HepG2 (cell line): Measurements from ENCODE around the gene ARFIP1. TPM values are rescaled to one million over a fixed set of nuclear protein-coding genes. Genes with fewer than 3 reads are reported as not detected.

Experiments used
- ARID5B ChIP-seq: IDR thresholded peaks from 2 replicates; pipeline ENCODE4 v1.4.0; 2020; ENCODE audit warnings: mild to moderate bottlenecking, missing genetic modification reagents
- CERS6 ChIP-seq: sonication (generic); formaldehyde crosslinking; IDR thresholded peaks from 2 replicates; pipeline ENCODE4 v1.5.0; 2020; ENCODE audit warnings: missing genetic modification reagents
- DDIT3 ChIP-seq: sonication (generic); formaldehyde crosslinking; IDR thresholded peaks from 2 replicates; pipeline ENCODE4 v1.4.0; 2020; ENCODE audit warnings: mild to moderate bottlenecking, missing genetic modification reagents
- GATA4 ChIP-seq: sonication (generic); IDR thresholded peaks from 2 replicates; pipeline ENCODE4 v1.6.1; 2016; ENCODE audit warnings: antibody characterized with exemption, low read depth, borderline replicate concordance
- IRX3 ChIP-seq: sonication (generic); formaldehyde crosslinking; IDR thresholded peaks from 2 replicates; pipeline ENCODE4 v1.8.1; 2023; ENCODE audit warnings: mild to moderate bottlenecking, low read depth, missing genetic modification reagents, borderline replicate concordance
- PCBP2 ChIP-seq: fragments of 200-400 bp; formaldehyde crosslinking; optimal IDR thresholded peaks from 2 replicates; pipeline ENCODE3; 2018; ENCODE audit warnings: low read length, low read depth; ENCODE audit not compliant: poor library complexity, severe bottlenecking
- PPARG ChIP-seq: conservative IDR thresholded peaks from 2 replicates; pipeline ENCODE4 v1.6.1; 2016; ENCODE audit warnings: missing biosample characterization, missing genetic modification reagents
- RXRB ChIP-seq: IDR thresholded peaks from 2 replicates; pipeline ENCODE4 v1.6.1; 2016; ENCODE audit warnings: borderline replicate concordance, missing genetic modification reagents, missing compliant biosample characterization
- SAP130 ChIP-seq: IDR thresholded peaks from 2 replicates; pipeline ENCODE4 v1.6.1; 2016; ENCODE audit warnings: low read depth
- SP2 ChIP-seq: sonication (generic); formaldehyde crosslinking; IDR thresholded peaks from 2 replicates; pipeline ENCODE4 v1.5.1; 2020; ENCODE audit warnings: mild to moderate bottlenecking, missing genetic modification reagents
- ZNF382 ChIP-seq: sonication (generic); formaldehyde crosslinking; IDR thresholded peaks from 2 replicates; pipeline ENCODE4 v1.5.0; 2020; ENCODE audit warnings: missing genetic modification reagents, mild to moderate bottlenecking, borderline replicate concordance
- ZNF800 ChIP-seq: sonication (generic); formaldehyde crosslinking; IDR thresholded peaks from 2 replicates; pipeline ENCODE4 v1.4.0; 2020; ENCODE audit warnings: missing genetic modification reagents
- polyA plus RNA-seq, 8 experiments: library from polyadenylated mRNA; depleted of rRNA in 3 of 8; stranded (reverse) in 7 of 8; unstranded in 1 of 8; fragments of >200 nt; fragmentation: Illumina TruSeq in 4 of 8; extraction: Trizol in 4 of 8; gene quantifications; 2 replicates each; pipeline versions ENCODE4 v1.2.1 to v1.2.3, GENCODE V29; 2011 to 2016; ENCODE audit warnings: low read depth in 4 of 8, missing spikeins in 1 of 8, mixed read lengths in 1 of 8; ENCODE audit not compliant: insufficient read depth in 1 of 8
- total RNA-seq, 5 experiments: library from RNA; depleted of rRNA; stranded (reverse); fragments of >200 nt; fragmentation: Illumina TruSeq; extraction: Trizol; gene quantifications; 2 replicates each; pipeline ENCODE4 v1.2.3, GENCODE V29; 2016; ENCODE audit warnings: low read depth in 1 of 5
- TF ChIP-seq, protein P1 (sequence below): sonication (generic); formaldehyde crosslinking; IDR thresholded peaks from 2 replicates; pipeline ENCODE4 v1.4.0; 2020; ENCODE audit warnings: missing genetic modification reagents, borderline replicate concordance
- TF ChIP-seq, protein P2 (sequence below): sonication (generic); formaldehyde crosslinking; IDR thresholded peaks from 2 replicates; pipeline ENCODE4 v1.5.0; 2020; ENCODE audit warnings: mild to moderate bottlenecking, missing genetic modification reagents

The ARFIP1 gene
- total and polyA plus RNA-seq, 2 of the 13 experiments (the other 11 are each of a cell fraction or from before 2014, with no cell fraction given): 9.9 to 27.7 TPM

GRCh38 chr4:152951348-152951747, 171.6 kb downstream of the ARFIP1 start (continued):
- 0 out of 2 replicates have a peak, but pooled peaks have one; percentile 39 for TF ChIP-seq ZNF800 (CRISPR knock-in tag)
- no peak for TF ChIP-seq PCBP2
- TF ChIP-seq, protein P1, sequence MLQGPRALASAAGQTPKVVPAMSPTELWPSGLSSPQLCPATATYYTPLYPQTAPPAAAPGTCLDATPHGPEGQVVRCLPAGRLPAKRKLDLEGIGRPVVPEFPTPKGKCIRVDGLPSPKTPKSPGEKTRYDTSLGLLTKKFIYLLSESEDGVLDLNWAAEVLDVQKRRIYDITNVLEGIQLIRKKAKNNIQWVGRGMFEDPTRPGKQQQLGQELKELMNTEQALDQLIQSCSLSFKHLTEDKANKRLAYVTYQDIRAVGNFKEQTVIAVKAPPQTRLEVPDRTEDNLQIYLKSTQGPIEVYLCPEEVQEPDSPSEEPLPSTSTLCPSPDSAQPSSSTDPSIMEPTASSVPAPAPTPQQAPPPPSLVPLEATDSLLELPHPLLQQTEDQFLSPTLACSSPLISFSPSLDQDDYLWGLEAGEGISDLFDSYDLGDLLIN (CRISPR knock-in tag): no peak
- no peak for TF ChIP-seq IRX3
- TF ChIP-seq PPARG (CRISPR knock-in tag): no peak
- no peak for TF ChIP-seq ZNF382 (CRISPR knock-in tag)
- no peak for TF ChIP-seq CERS6 (CRISPR knock-in tag)
- no peak for TF ChIP-seq ARID5B
- TF ChIP-seq GATA4: no peak
- TF ChIP-seq, protein P2, sequence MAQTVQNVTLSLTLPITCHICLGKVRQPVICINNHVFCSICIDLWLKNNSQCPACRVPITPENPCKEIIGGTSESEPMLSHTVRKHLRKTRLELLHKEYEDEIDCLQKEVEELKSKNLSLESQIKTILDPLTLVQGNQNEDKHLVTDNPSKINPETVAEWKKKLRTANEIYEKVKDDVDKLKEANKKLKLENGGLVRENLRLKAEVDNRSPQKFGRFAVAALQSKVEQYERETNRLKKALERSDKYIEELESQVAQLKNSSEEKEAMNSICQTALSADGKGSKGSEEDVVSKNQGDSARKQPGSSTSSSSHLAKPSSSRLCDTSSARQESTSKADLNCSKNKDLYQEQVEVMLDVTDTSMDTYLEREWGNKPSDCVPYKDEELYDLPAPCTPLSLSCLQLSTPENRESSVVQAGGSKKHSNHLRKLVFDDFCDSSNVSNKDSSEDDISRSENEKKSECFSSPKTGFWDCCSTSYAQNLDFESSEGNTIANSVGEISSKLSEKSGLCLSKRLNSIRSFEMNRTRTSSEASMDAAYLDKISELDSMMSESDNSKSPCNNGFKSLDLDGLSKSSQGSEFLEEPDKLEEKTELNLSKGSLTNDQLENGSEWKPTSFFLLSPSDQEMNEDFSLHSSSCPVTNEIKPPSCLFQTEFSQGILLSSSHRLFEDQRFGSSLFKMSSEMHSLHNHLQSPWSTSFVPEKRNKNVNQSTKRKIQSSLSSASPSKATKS (CRISPR knock-in tag): no peak
- no peak for TF ChIP-seq SAP130 (CRISPR knock-in tag)
- no peak for TF ChIP-seq DDIT3 (CRISPR knock-in tag)
- no peak for TF ChIP-seq SP2 (CRISPR knock-in tag)
- TF ChIP-seq RXRB (CRISPR knock-in tag): peak; percentile 12; the same call in 1 of the 2 replicates
- TF ChIP-seq, all 625 proteins: peak for 12
